ENCODE results near the gene SLC13A2.

The SLC13A2 gene

GRCh38 chr17:28534740-28535375, 61.4 kb downstream of the SLC13A2 start:
- Histone ChIP-seq H3K9me3 (ENCODE audit: control insufficient read depth, insufficient read depth, low read length) (no peaks in the 10 kb centered on the region), H3K4me3 (ENCODE audit: low read depth, low read length) (no peak overlapping the region), H3K4me1 (ENCODE audit: control insufficient read depth, insufficient read depth, low read length) (no peaks in the 10 kb centered on the region), H3K36me3 (ENCODE audit: control insufficient read depth, insufficient read depth, low read length) (no peaks in the 10 kb centered on the region), H3K9ac (ENCODE audit: low read depth, low read length) (no peak overlapping the region), H3K27me3 (ENCODE audit: control insufficient read depth, insufficient read depth, low read length) (no peaks in the 10 kb centered on the region)

- no peaks in the 10 kb centered on the region for H3K27me3 ChIP-seq (ENCODE audit: control insufficient read depth, insufficient read depth, low read length)
- H3K9ac ChIP-seq (ENCODE audit: low read depth, low read length) = no peak overlapping the region
- no peak overlapping the region for H3K4me3 ChIP-seq (ENCODE audit: low read depth, low read length)
- no peaks in the 10 kb centered on the region for H3K9me3 ChIP-seq (ENCODE audit: control insufficient read depth, insufficient read depth, low read length)
- no peaks in the 10 kb centered on the region for H3K36me3 ChIP-seq (ENCODE audit: control insufficient read depth, insufficient read depth, low read length)
- H3K4me1 ChIP-seq (ENCODE audit: control insufficient read depth, insufficient read depth, low read length) = no peaks in the 10 kb centered on the region
Observed at GRCh38 chr17:28536532-28537218, 63.2 kb downstream of the SLC13A2 start.

GRCh38 chr17:28537219-28537610, 63.8 kb downstream of the SLC13A2 start:
- H3K27me3 ChIP-seq (ENCODE audit: control insufficient read depth, insufficient read depth, low read length) = no peaks in the 10 kb centered on the region
- H3K4me3 ChIP-seq (ENCODE audit: low read depth, low read length) = no peak overlapping the region
- H3K9me3 ChIP-seq (ENCODE audit: control insufficient read depth, insufficient read depth, low read length) = no peaks in the 10 kb centered on the region
- no peaks in the 10 kb centered on the region for H3K36me3 ChIP-seq (ENCODE audit: control insufficient read depth, insufficient read depth, low read length)
- H3K4me1 ChIP-seq (ENCODE audit: control insufficient read depth, insufficient read depth, low read length) = no peaks in the 10 kb centered on the region
- no peak overlapping the region for H3K9ac ChIP-seq (ENCODE audit: low read depth, low read length)

- H3K4me3 ChIP-seq (ENCODE audit: low read depth, low read length) = no peak overlapping the region
Observed at GRCh38 chr17:28538296-28538895, 65.0 kb downstream of the SLC13A2 start.

GRCh38 chr17:28540231-28540630, 66.8 kb downstream of the SLC13A2 start:
- Histone ChIP-seq H3K4me1 (ENCODE audit: control insufficient read depth, insufficient read depth, low read length) (no peaks in the 10 kb centered on the region), H3K4me3 (ENCODE audit: low read depth, low read length) (no peak overlapping the region), H3K9ac (ENCODE audit: low read depth, low read length) (no peak overlapping the region), H3K9me3 (ENCODE audit: control insufficient read depth, insufficient read depth, low read length) (no peaks in the 10 kb centered on the region), H3K27me3 (ENCODE audit: control insufficient read depth, insufficient read depth, low read length) (no peaks in the 10 kb centered on the region), H3K36me3 (ENCODE audit: control insufficient read depth, insufficient read depth, low read length) (no peaks in the 10 kb centered on the region)

More at GRCh38 chr17:28538296-28538895, 65.0 kb downstream of the SLC13A2 start:
- H3K27me3 ChIP-seq (ENCODE audit: control insufficient read depth, insufficient read depth, low read length) = no peaks in the 10 kb centered on the region
- H3K9me3 ChIP-seq (ENCODE audit: control insufficient read depth, insufficient read depth, low read length) = no peaks in the 10 kb centered on the region
- H3K4me1 ChIP-seq (ENCODE audit: control insufficient read depth, insufficient read depth, low read length) = no peaks in the 10 kb centered on the region
- H3K36me3 ChIP-seq (ENCODE audit: control insufficient read depth, insufficient read depth, low read length) = no peaks in the 10 kb centered on the region
- H3K9ac ChIP-seq (ENCODE audit: low read depth, low read length) = no peak overlapping the region

- no peak overlapping the region for H3K4me3 ChIP-seq (ENCODE audit: low read depth, low read length)
- H3K27me3 ChIP-seq (ENCODE audit: control insufficient read depth, insufficient read depth, low read length) = no peaks in the 10 kb centered on the region
- peaks cover under 1% of the 10 kb centered on the region for H3K36me3 ChIP-seq (ENCODE audit: control insufficient read depth, insufficient read depth, low read length)
- no peaks in the 10 kb centered on the region for H3K9me3 ChIP-seq (ENCODE audit: control insufficient read depth, insufficient read depth, low read length)
- no peaks in the 10 kb centered on the region for H3K4me1 ChIP-seq (ENCODE audit: control insufficient read depth, insufficient read depth, low read length)
- H3K9ac ChIP-seq (ENCODE audit: low read depth, low read length) = no peak overlapping the region
Observed at GRCh38 chr17:28541439-28541838, 68.0 kb downstream of the SLC13A2 start.

- Histone ChIP-seq H3K4me1 (ENCODE audit: control insufficient read depth, insufficient read depth, low read length) (no peaks in the 10 kb centered on the region), H3K27me3 (ENCODE audit: control insufficient read depth, insufficient read depth, low read length) (no peaks in the 10 kb centered on the region), H3K9ac (ENCODE audit: low read depth, low read length) (no peak overlapping the region), H3K9me3 (ENCODE audit: control insufficient read depth, insufficient read depth, low read length) (no peaks in the 10 kb centered on the region), H3K36me3 (ENCODE audit: control insufficient read depth, insufficient read depth, low read length) (peaks cover 8% of the 10 kb centered on the region), H3K4me3 (ENCODE audit: low read depth, low read length) (no peak overlapping the region)
Observed at GRCh38 chr17:28544402-28545140, 71.1 kb downstream of the SLC13A2 start.

- Histone ChIP-seq H3K36me3 (ENCODE audit: control insufficient read depth, insufficient read depth, low read length) (peaks cover 8% of the 10 kb centered on the region), H3K4me1 (ENCODE audit: control insufficient read depth, insufficient read depth, low read length) (no peaks in the 10 kb centered on the region), H3K4me3 (ENCODE audit: low read depth, low read length) (no peak overlapping the region), H3K9ac (ENCODE audit: low read depth, low read length) (no peak overlapping the region), H3K9me3 (ENCODE audit: control insufficient read depth, insufficient read depth, low read length) (no peaks in the 10 kb centered on the region), H3K27me3 (ENCODE audit: control insufficient read depth, insufficient read depth, low read length) (no peaks in the 10 kb centered on the region)
Observed at GRCh38 chr17:28545141-28545503, 71.7 kb downstream of the SLC13A2 start.

GRCh38 chr17:28545787-28546415, 72.5 kb downstream of the SLC13A2 start:
- Histone ChIP-seq H3K4me3 (ENCODE audit: low read depth, low read length) (no peak overlapping the region), H3K9me3 (ENCODE audit: control insufficient read depth, insufficient read depth, low read length) (no peaks in the 10 kb centered on the region), H3K9ac (ENCODE audit: low read depth, low read length) (no peak overlapping the region), H3K27me3 (ENCODE audit: control insufficient read depth, insufficient read depth, low read length) (no peaks in the 10 kb centered on the region), H3K4me1 (ENCODE audit: control insufficient read depth, insufficient read depth, low read length) (no peaks in the 10 kb centered on the region), H3K36me3 (ENCODE audit: control insufficient read depth, insufficient read depth, low read length) (peaks cover 8% of the 10 kb centered on the region)

- Histone ChIP-seq H3K9me3 (ENCODE audit: control insufficient read depth, insufficient read depth, low read length) (no peaks in the 10 kb centered on the region), H3K36me3 (ENCODE audit: control insufficient read depth, insufficient read depth, low read length) (peaks cover 8% of the 10 kb centered on the region), H3K4me1 (ENCODE audit: control insufficient read depth, insufficient read depth, low read length) (no peaks in the 10 kb centered on the region), H3K4me3 (ENCODE audit: low read depth, low read length) (no peak overlapping the region), H3K27me3 (ENCODE audit: control insufficient read depth, insufficient read depth, low read length) (peaks cover 4% of the 10 kb centered on the region), H3K9ac (ENCODE audit: low read depth, low read length) (no peak overlapping the region)
Observed at GRCh38 chr17:28547096-28547622, 73.7 kb downstream of the SLC13A2 start.

All from iPS-15b (cell line).